Gastrocnemius medialis (tissue), 4 donors: Measurements from ENCODE around the gene KIRREL2. TPM values are rescaled to one million over a fixed set of nuclear protein-coding genes. Genes with fewer than 3 reads are reported as not detected.

ENCODE experiments used
- ATAC-seq, 2 donors: fragments of 150-250 bp; one replicate each; pipeline ENCODE4 v1.9.1; 2016
- DNase-seq, 2 donors: peaks; one replicate each; pipeline ENCODE4 v3.0.0-alpha.2; 2019
- H3K27ac ChIP-seq, 4 donors: fragments of 200-600 bp; sonication (generic); 1 replicate in 1 of 4; 2 replicates in 3 of 4; pipeline ENCODE4 v1.5.1; 2016 to 2018; ENCODE audit warnings: mild to moderate bottlenecking in 2 of 4, moderate library complexity in 1 of 4
- H3K27me3 ChIP-seq, 3 donors: fragments of 200-600 bp; sonication (generic) in 2 of 3; 1 replicate in 1 of 3; 2 replicates in 2 of 3; pipeline versions ENCODE4 v1.5.1 to v1.6.0; 2016 to 2019; ENCODE audit warnings: mild to moderate bottlenecking in 1 of 3, moderate library complexity in 1 of 3
- H3K36me3 ChIP-seq, 2 donors: fragments of 200-600 bp; sonication (generic) in 1 of 2; one replicate each; pipeline ENCODE4 v1.5.1; 2017 to 2018
- H3K4me1 ChIP-seq, 2 donors: fragments of 200-600 bp; sonication (generic) in 1 of 2; one replicate each; pipeline ENCODE4 v1.5.1; 2016 to 2017; ENCODE audit warnings: mild to moderate bottlenecking in 2 of 2
- H3K4me3 ChIP-seq, 4 donors: fragments of 200-600 bp; sonication (generic) in 3 of 4; 1 replicate in 1 of 4; 2 replicates in 3 of 4; pipeline ENCODE4 v1.5.1; 2016 to 2019; ENCODE audit warnings: mild to moderate bottlenecking in 2 of 4
- H3K9me3 ChIP-seq, 3 donors: fragments of 200-600 bp; sonication (generic) in 2 of 3; 1 replicate in 1 of 3; 2 replicates in 2 of 3; pipeline ENCODE4 v1.5.1; 2016 to 2019
- CTCF ChIP-seq, 5 experiments: fragments of 450-650 bp in 3 of 5; fragments of 200-600 bp in 2 of 5; sonication (generic) in 2 of 5; IDR thresholded peaks in 4 of 5; conservative IDR thresholded peaks in 1 of 5; 1 replicate in 4 of 5; 2 replicates in 1 of 5; pipeline ENCODE4 v1.5.1; 2016 to 2019; ENCODE audit warnings: antibody characterized with exemption in 5 of 5, mild to moderate bottlenecking in 3 of 5, moderate library complexity in 3 of 5
- POLR2A ChIP-seq, 2 donors: fragments of 450-650 bp; IDR thresholded peaks; one replicate each; pipeline ENCODE4 v1.6.1; 2017; ENCODE audit warnings: antibody characterized with exemption in 2 of 2, mild to moderate bottlenecking in 2 of 2, moderate library complexity in 2 of 2
- in situ Hi-C, 4 donors: fragments of 200-750 bp; cut with MboI; loops; one replicate each; pipeline versions ENCODE4 v1.15.0 to v1.8.0; 2017; ENCODE audit warnings: low sequenced_read_pairs in 4 of 4
- intact Hi-C: fragments of 100-400 bp; cut with DNase I; formaldehyde crosslinking; loops from one replicate; pipeline ENCODE4 v1.15.1; 2023; ENCODE audit warnings: low total_unique reads
- total RNA-seq, 4 donors: library from RNA; depleted of rRNA; stranded (reverse); fragments of >200 nt; gene quantifications; one replicate each; pipeline versions ENCODE4 v1.1.0 to v1.2.3, GENCODE V29; 2016

Gene KIRREL2
- total RNA-seq, 4 donors from 2014 or later: not detected

DNA sequence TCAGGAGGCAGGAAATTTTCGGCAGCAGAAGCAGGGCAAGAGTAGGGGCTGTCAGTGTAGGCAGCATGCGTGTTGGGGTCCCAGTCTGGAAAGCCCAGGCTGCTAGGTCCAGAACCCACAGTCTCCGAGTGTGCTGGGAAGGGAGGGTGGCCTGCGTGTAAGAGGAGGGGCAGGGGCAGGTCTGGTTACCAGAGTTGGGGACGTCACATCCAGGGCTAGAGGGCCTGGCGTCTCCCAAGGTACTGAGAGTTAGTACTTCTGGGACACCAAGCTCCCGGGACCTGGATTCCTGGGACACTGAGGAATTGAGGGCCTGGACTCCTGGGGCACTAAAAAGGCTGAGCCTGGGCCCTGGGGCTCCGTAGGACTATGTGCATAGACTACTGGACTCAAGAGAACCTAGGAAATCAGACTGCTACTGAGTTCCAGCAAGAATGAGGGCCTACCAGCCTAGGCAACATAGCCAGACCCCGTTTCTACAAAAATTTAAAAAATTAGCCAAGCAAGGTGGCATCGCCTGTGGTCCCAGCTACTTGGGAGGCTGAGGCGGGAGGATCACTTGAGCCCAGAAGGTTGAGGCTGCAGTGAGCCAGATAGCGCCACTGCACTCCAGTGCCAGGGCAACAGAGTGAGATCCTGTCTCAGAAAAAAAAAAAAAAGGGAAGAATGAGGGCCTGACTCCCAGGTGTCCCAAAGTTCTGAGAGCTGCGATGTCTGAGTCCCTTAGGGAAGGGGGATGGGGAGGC is 41.2 kb downstream of the KIRREL2 start:
- intact Hi-C loops: no loop called here
- peaks cover 0 to 5% of the 10 kb centered on the region in 2 donors for H3K36me3 ChIP-seq
- TF ChIP-seq POLR2A (IDR thresholded peaks at IDR 0.05) (no peak), CTCF (IDR thresholded peaks at IDR 0.05 in 4 of 5, conservative IDR thresholded peaks at IDR 0.05 in 1 of 5) (no peak)
- H3K4me3 ChIP-seq: peak overlapping the region; percentile 63 to 87 (median 66)
- H3K27me3 ChIP-seq: peaks cover 0 to 3% (median 0%) of the 10 kb centered on the region in 3 donors
- peak overlapping the region in 2 of 4 donors; percentile 64 to 79 for H3K27ac ChIP-seq
- no peak for DNase-seq
- no peaks in the 10 kb centered on the region for H3K9me3 ChIP-seq
- no peak for ATAC-seq
- H3K4me1 ChIP-seq: peaks cover 9 to 21% of the 10 kb centered on the region in 2 donors
- in situ Hi-C loops: no loop called here

DNA sequence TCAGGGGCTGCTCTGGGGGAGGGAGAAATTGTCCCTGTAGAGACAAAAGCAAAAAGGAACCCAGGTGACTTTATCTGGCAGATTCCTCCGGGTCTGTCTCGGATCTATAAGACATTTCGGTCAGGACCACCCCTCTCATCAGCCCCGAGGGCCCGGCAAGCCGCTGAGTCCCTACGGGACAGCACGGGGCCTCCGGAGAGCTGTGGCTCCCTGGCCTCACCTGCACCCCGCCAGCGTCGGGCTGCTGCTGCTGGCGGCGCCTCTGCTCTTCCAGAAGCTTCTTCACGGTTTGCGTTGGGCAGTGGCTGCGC is 41.7 kb downstream of the KIRREL2 start:
- no peaks in the 10 kb centered on the region for H3K9me3 ChIP-seq
- intact Hi-C loops: no loop called here
- in situ Hi-C loops: no loop called here
- peak overlapping the region; percentile 63 to 87 (median 66) for H3K4me3 ChIP-seq
- peaks cover 0 to 5% of the 10 kb centered on the region in 2 donors for H3K36me3 ChIP-seq
- peaks cover 9 to 21% of the 10 kb centered on the region in 2 donors for H3K4me1 ChIP-seq
- TF ChIP-seq CTCF (IDR thresholded peaks at IDR 0.05 in 4 of 5, conservative IDR thresholded peaks at IDR 0.05 in 1 of 5) (no peak), POLR2A (IDR thresholded peaks at IDR 0.05) (no peak)
- ATAC-seq (no peak), DNase-seq (no peak)
- H3K27ac ChIP-seq: peak overlapping the region; percentile 49 to 79 (median 69)
- peaks cover 0 to 3% (median 0%) of the 10 kb centered on the region in 3 donors for H3K27me3 ChIP-seq

- Histone ChIP-seq H3K27ac (peak overlapping the region; percentile 49 to 79 (median 69)), H3K27me3 (peaks cover 0 to 3% (median 0%) of the 10 kb centered on the region in 3 donors), H3K9me3 (no peaks in the 10 kb centered on the region), H3K36me3 (peaks cover 0 to 2% of the 10 kb centered on the region in 2 donors), H3K4me3 (peak overlapping the region; percentile 63 to 87 (median 66)), H3K4me1 (peaks cover 9 to 21% of the 10 kb centered on the region in 2 donors)
- intact Hi-C loops: loop anchor here (1.0 kb wide), 1 partner anchor 32 kb away; no protein-coding TSS in a partner anchor
- peak; percentile 84 to 86 for ATAC-seq
- peak; percentile 60 to 66 for DNase-seq
- in situ Hi-C loops: no loop called here
- peak in 1 of 2 donors; percentile 38 for TF ChIP-seq POLR2A (IDR thresholded peaks at IDR 0.05)
- TF ChIP-seq CTCF (IDR thresholded peaks at IDR 0.05 in 4 of 5, conservative IDR thresholded peaks at IDR 0.05 in 1 of 5): no peak
These were observed 43.0 kb downstream of the KIRREL2 start for GRCh38 chr19:35899547-35900214.

GRCh38 chr19:35901055-35901644 is 44.4 kb downstream of the KIRREL2 start:
- no peak for ATAC-seq
- Histone ChIP-seq H3K36me3 (no peaks in the 10 kb centered on the region), H3K9me3 (no peaks in the 10 kb centered on the region), H3K27me3 (peaks cover 0 to 3% (median 0%) of the 10 kb centered on the region in 3 donors), H3K4me1 (peaks cover 9 to 21% of the 10 kb centered on the region in 2 donors), H3K27ac (peak overlapping the region in 3 of 4 donors; percentile 49 to 79 (median 64)), H3K4me3 (peak overlapping the region in 3 of 4 donors; percentile 64 to 87 (median 69))
- intact Hi-C loops: no loop called here
- TF ChIP-seq POLR2A (IDR thresholded peaks at IDR 0.05) (no peak), CTCF (IDR thresholded peaks at IDR 0.05 in 4 of 5, conservative IDR thresholded peaks at IDR 0.05 in 1 of 5) (no peak)
- no peak for DNase-seq
- in situ Hi-C loops: no loop called here
